GM23248 (cell line): ENCODE results near the gene DNAH9. TPM values are rescaled to one million over a fixed set of nuclear protein-coding genes. Genes with fewer than 3 reads are reported as not detected.

Source experiments
- DNase-seq: peaks from one replicate; pipeline ENCODE4 v3.0.0-alpha.2; 2015
- H2AFZ ChIP-seq: fragments of 200-600 bp; sonication (generic); 2 replicates; pipeline ENCODE4 v1.6.1; 2016; ENCODE audit warnings: antibody characterized with exemption
- H3F3A ChIP-seq: fragments of 200-600 bp; sonication (generic); 2 replicates; pipeline ENCODE4 v1.6.1; 2016; ENCODE audit warnings: mild to moderate bottlenecking, antibody characterized with exemption, mixed run types; ENCODE audit not compliant: insufficient read depth
- H3K27ac ChIP-seq: fragments of 200-600 bp; sonication (generic); 2 replicates; pipeline ENCODE4 v1.5.1; 2016; ENCODE audit warnings: mild to moderate bottlenecking
- H3K27me3 ChIP-seq: fragments of 200-600 bp; sonication (generic); replicated peaks from 2 replicates; pipeline ENCODE4 v1.6.1; 2016; ENCODE audit warnings: mild to moderate bottlenecking; ENCODE audit not compliant: insufficient read depth
- H3K36me3 ChIP-seq: fragments of 200-600 bp; sonication (generic); 2 replicates; pipeline ENCODE4 v1.6.1; 2016; ENCODE audit warnings: low read depth, mild to moderate bottlenecking
- H3K4me1 ChIP-seq: fragments of 200-600 bp; sonication (generic); 2 replicates; pipeline ENCODE4 v1.6.1; 2016; ENCODE audit warnings: mild to moderate bottlenecking; ENCODE audit not compliant: insufficient read depth
- H3K4me2 ChIP-seq: fragments of 200-600 bp; sonication (generic); one replicate; pipeline ENCODE4 v1.6.1; 2016; ENCODE audit warnings: mild to moderate bottlenecking; ENCODE audit not compliant: unreplicated experiment
- H3K4me3 ChIP-seq: fragments of 200-600 bp; sonication (generic); 2 replicates; pipeline ENCODE4 v1.5.1; 2016; ENCODE audit warnings: mild to moderate bottlenecking
- H3K79me2 ChIP-seq: fragments of 200-600 bp; sonication (generic); 2 replicates; pipeline ENCODE4 v1.6.1; 2016; ENCODE audit warnings: mild to moderate bottlenecking; ENCODE audit not compliant: insufficient read depth
- H3K9ac ChIP-seq: fragments of 200-600 bp; sonication (generic); 2 replicates; pipeline ENCODE4 v1.6.1; 2016; ENCODE audit warnings: mild to moderate bottlenecking
- H3K9me2 ChIP-seq: fragments of 200-600 bp; sonication (generic); 2 replicates; pipeline ENCODE4 v1.6.1; 2016; ENCODE audit warnings: mixed run types, mild to moderate bottlenecking, moderate library complexity; ENCODE audit not compliant: insufficient read depth
- H3K9me3 ChIP-seq: fragments of 200-600 bp; sonication (generic); one replicate; pipeline ENCODE4 v1.6.1; 2017; ENCODE audit warnings: low read depth
- H4K20me1 ChIP-seq: fragments of 200-600 bp; sonication (generic); 2 replicates; pipeline ENCODE4 v1.6.0; 2016; ENCODE audit not compliant: insufficient read depth
- EZH2 ChIP-seq: fragments of 200-600 bp; sonication (generic); IDR thresholded peaks from 2 replicates; pipeline ENCODE4 v1.6.1; 2018; ENCODE audit warnings: antibody characterized with exemption, mild to moderate bottlenecking; ENCODE audit not compliant: insufficient read depth, poor library complexity, severe bottlenecking
- EZH2phosphoT487 ChIP-seq: fragments of 200-600 bp; sonication (generic); IDR thresholded peaks from 2 replicates; pipeline ENCODE4 v1.6.1; 2018; ENCODE audit warnings: antibody characterized with exemption, moderate library complexity, mild to moderate bottlenecking, low read depth; ENCODE audit not compliant: insufficient read depth
- WGBS, 2 experiments: methylation state at CpG; one replicate each; pipeline ENCODE4 v1.1.6; 2015 to 2017; ENCODE audit warnings: low lambda C conversion rate in 2 of 2, low coverage in 1 of 2; ENCODE audit errors: missing lambda C conversion rate in 2 of 2; 5-methylcytosine and 5-hydroxymethylcytosine counted together
- in situ Hi-C: fragments of 300-500 bp; cut with MboI; formaldehyde crosslinking; loops from 2 replicates; pipeline ENCODE4 v1.15.0; 2020
- polyA plus RNA-seq: library from polyadenylated mRNA; unstranded; fragments of >200 nt; fragmentation: Nextera tagmentation; extraction: Ambion mirVana; gene quantifications from 2 replicates; pipeline ENCODE4 v1.2.1, GENCODE V29; 2016
- total RNA-seq: library from RNA; depleted of rRNA; stranded (reverse); fragments of >200 nt; shearing (Covaris generic); gene quantifications from 2 replicates; pipeline ENCODE4 v1.2.3, GENCODE V29; 2014

Gene DNAH9
- total and polyA plus RNA-seq, 2 experiments from 2014 or later, result not detected

- no peak for DNase-seq
- in situ Hi-C loops, result no loop called here
- WGBS, 2 experiments, result 25 to 31% methylated on average over 6 of the region's 6 CpGs
Observed at GRCh38 chr17:11624976-11625375, 26.7 kb downstream of the DNAH9 start.

DNA sequence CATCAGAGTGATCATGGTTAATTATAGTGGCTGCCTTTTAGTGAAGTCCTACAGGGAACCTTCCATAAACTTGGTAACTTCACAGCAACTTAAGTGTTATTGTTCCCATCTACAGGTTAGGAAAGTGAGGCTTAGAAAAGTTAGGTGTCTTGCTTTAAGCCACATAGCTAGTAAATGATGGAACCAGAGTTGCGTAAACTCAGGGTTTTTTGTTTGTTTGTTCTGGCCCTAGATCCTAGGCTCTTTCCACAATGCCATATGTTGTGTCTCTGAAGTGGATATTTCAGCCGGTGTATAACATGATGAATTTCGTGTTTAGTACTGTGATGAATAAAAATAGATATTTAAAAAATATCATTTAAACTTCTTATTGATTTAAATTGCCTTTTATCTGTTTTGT lies 27.6 kb downstream of the DNAH9 start:
- Histone ChIP-seq H3K9me3 (no peaks in the 10 kb centered on the region), H3K36me3 (no peaks in the 10 kb centered on the region), H3K9me2 (no peaks in the 10 kb centered on the region), H3K4me3 (no peak overlapping the region), H3K27me3 (no peaks in the 10 kb centered on the region), H3K4me2 (no peak overlapping the region), H3F3A (no peaks in the 10 kb centered on the region), H2AFZ (no peak overlapping the region), H3K79me2 (no peaks in the 10 kb centered on the region), H3K27ac (no peak overlapping the region), H3K9ac (no peak overlapping the region), H3K4me1 (no peaks in the 10 kb centered on the region), H4K20me1 (no peaks in the 10 kb centered on the region)
- in situ Hi-C loops, result no loop called here
- TF ChIP-seq EZH2phosphoT487, result no peak
- no peak for TF ChIP-seq EZH2
- 54 to 57% methylated on average over 3 of the region's 3 CpGs for WGBS, 2 experiments
- no peak for DNase-seq

More at GRCh38 chr17:11624976-11625375, 26.7 kb downstream of the DNAH9 start:
- Histone ChIP-seq H3K4me1 (no peaks in the 10 kb centered on the region), H3K9me2 (no peaks in the 10 kb centered on the region), H3K9ac (no peak overlapping the region), H2AFZ (no peak overlapping the region), H3K36me3 (no peaks in the 10 kb centered on the region), H4K20me1 (no peaks in the 10 kb centered on the region), H3K27ac (no peak overlapping the region), H3K79me2 (no peaks in the 10 kb centered on the region), H3K4me3 (no peak overlapping the region), H3K9me3 (no peaks in the 10 kb centered on the region), H3K4me2 (no peak overlapping the region), H3F3A (no peaks in the 10 kb centered on the region), H3K27me3 (no peaks in the 10 kb centered on the region)
- TF ChIP-seq EZH2phosphoT487 (no peak), EZH2 (no peak)

- no peak overlapping the region for H3K27ac ChIP-seq
- in situ Hi-C loops, result no loop called here
- no peak overlapping the region for H3K9ac ChIP-seq
- H3K4me3 ChIP-seq, result no peak overlapping the region
- H3K27me3 ChIP-seq, result no peaks in the 10 kb centered on the region
- no peak overlapping the region for H2AFZ ChIP-seq
- H3F3A ChIP-seq, result no peaks in the 10 kb centered on the region
- H3K79me2 ChIP-seq, result no peaks in the 10 kb centered on the region
- 13 to 16% methylated on average over 7 of the region's 7 CpGs for WGBS, 2 experiments
- no peaks in the 10 kb centered on the region for H3K36me3 ChIP-seq
- no peaks in the 10 kb centered on the region for H4K20me1 ChIP-seq
- H3K4me2 ChIP-seq, result no peak overlapping the region
- no peaks in the 10 kb centered on the region for H3K9me3 ChIP-seq
- no peak for DNase-seq
- TF ChIP-seq EZH2 (no peak), EZH2phosphoT487 (no peak)
- no peaks in the 10 kb centered on the region for H3K4me1 ChIP-seq
- H3K9me2 ChIP-seq, result no peaks in the 10 kb centered on the region
Observed at GRCh38 chr17:11627301-11627940, 29.2 kb downstream of the DNAH9 start.

DNA sequence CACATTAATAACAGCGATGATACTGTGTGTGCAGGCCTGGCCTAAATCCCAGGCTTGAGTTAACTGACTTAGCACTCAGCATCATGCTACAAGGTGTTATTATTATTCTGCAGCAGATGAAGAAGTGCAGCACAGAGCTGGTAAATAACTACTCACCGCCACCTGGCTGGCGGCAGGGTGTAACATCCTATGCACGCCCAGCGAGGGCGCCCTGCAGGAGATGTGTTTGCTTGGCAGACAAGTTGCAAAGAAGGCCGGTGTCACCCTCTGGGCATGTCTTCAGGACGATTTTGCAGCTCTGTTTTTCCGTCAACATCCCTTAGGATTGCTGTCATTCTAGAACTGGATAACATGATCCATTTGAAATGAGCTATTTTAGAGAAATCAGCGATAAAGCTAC lies 30.1 kb downstream of the DNAH9 start:
- H3K79me2 ChIP-seq, result no peaks in the 10 kb centered on the region
- TF ChIP-seq EZH2phosphoT487 (no peak), EZH2 (no peak)
- in situ Hi-C loops, result no loop called here
- no peaks in the 10 kb centered on the region for H4K20me1 ChIP-seq
- no peaks in the 10 kb centered on the region for H3K27me3 ChIP-seq
- H3K4me3 ChIP-seq, result no peak overlapping the region
- 23 to 25% methylated on average over 10 of the region's 10 CpGs for WGBS, 2 experiments
- H3K9me3 ChIP-seq, result no peaks in the 10 kb centered on the region
- no peaks in the 10 kb centered on the region for H3K4me1 ChIP-seq
- no peak overlapping the region for H3K9ac ChIP-seq
- H3K36me3 ChIP-seq, result no peaks in the 10 kb centered on the region
- no peak overlapping the region for H3K27ac ChIP-seq
- no peak overlapping the region for H3K4me2 ChIP-seq
- no peaks in the 10 kb centered on the region for H3F3A ChIP-seq
- no peaks in the 10 kb centered on the region for H3K9me2 ChIP-seq
- no peak overlapping the region for H2AFZ ChIP-seq
- no peak for DNase-seq
